Esophagus squamous epithelium (tissue), 5 donors: Measurements from ENCODE around the gene ASIC2. TPM values are rescaled to one million over a fixed set of nuclear protein-coding genes. Genes with fewer than 3 reads are reported as not detected.

ENCODE experiments used
- DNase-seq: peaks from one replicate; lab custom pipeline; 2025; lab: John Stamatoyannopoulos, UW
- H3K27ac ChIP-seq, 4 donors: fragments of 200-600 bp; sonication (generic); one replicate each; pipeline ENCODE4 v1.5.1; 2016 to 2019; ENCODE audit warnings: mild to moderate bottlenecking in 1 of 4
- H3K27me3 ChIP-seq, 4 donors: fragments of 200-600 bp; sonication (generic); 1 replicate in 3 of 4; 2 replicates in 1 of 4; pipeline versions ENCODE4 v1.5.1 to v1.6.0; 2017 to 2021; ENCODE audit warnings: antibody characterized with exemption in 1 of 4
- H3K36me3 ChIP-seq, 3 donors: fragments of 200-600 bp; sonication (generic); one replicate each; pipeline ENCODE4 v1.5.1; 2016 to 2019
- H3K4me1 ChIP-seq, 3 donors: fragments of 200-600 bp; sonication (generic); one replicate each; pipeline ENCODE4 v1.5.1; 2017 to 2019
- H3K4me3 ChIP-seq, 4 donors: fragments of 200-600 bp; sonication (generic); 1 replicate in 3 of 4; 2 replicates in 1 of 4; pipeline ENCODE4 v1.5.1; 2016 to 2019; ENCODE audit warnings: mild to moderate bottlenecking in 2 of 4, moderate library complexity in 1 of 4
- H3K9me3 ChIP-seq, 3 donors: fragments of 200-600 bp; sonication (generic); one replicate each; pipeline ENCODE4 v1.5.1; 2016 to 2019
- CTCF ChIP-seq, 6 experiments: fragments of 450-650 bp in 4 of 6; fragments of 200-600 bp in 2 of 6; sonication (generic) in 2 of 6; IDR thresholded peaks; one replicate each; pipeline ENCODE4 v1.5.1; 2016 to 2019; ENCODE audit warnings: antibody characterized with exemption in 6 of 6, mild to moderate bottlenecking in 4 of 6, moderate library complexity in 4 of 6
- POLR2A ChIP-seq, 4 donors: fragments of 450-650 bp; IDR thresholded peaks; one replicate each; pipeline ENCODE4 v1.6.1; 2017; ENCODE audit warnings: antibody characterized with exemption in 4 of 4, mild to moderate bottlenecking in 4 of 4, moderate library complexity in 3 of 4
- WGBS, 2 donors: methylation state at CpG; one replicate each; pipeline ENCODE4 v1.1.5; 2018; 5-methylcytosine and 5-hydroxymethylcytosine counted together
- intact Hi-C: fragments of 100-400 bp; cut with DNase I; formaldehyde crosslinking; loops from one replicate; pipeline ENCODE4 v1.15.0; 2022
- total RNA-seq, 4 donors: library from RNA; depleted of rRNA; stranded (reverse); fragments of >200 nt; gene quantifications; one replicate each; pipeline ENCODE4 v1.1.0, GENCODE V29; 2016
- donor health status: DM: yes; HTN: yes; CAD: no.

Gene ASIC2
- total RNA-seq, 4 donors from 2014 or later = 0.29 TPM; not detected in 3

DNA sequence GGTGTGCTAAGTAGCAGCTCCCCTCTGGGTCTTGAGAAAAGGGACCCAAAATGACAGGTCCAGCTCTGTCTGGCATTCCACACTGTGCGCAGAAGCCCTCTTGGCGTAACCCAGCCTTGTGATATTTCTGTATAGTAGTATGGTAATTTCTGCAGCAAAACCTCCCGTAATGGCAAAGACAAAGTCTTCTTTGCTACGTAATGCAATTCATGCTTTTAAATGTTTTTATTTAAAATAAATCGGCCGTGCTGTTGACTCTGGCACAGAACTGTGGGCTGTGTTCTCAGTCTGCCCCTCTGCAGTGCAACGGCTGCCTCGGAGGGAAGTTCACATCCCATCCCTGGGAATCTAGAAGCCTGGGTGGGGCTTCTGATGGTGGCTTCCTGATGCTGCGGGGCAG lies 75.2 kb downstream of the ASIC2 start:
- H3K4me1 ChIP-seq = peaks cover 0 to 28% (median 0%) of the 10 kb centered on the region in 3 donors
- no peak for TF ChIP-seq CTCF (IDR thresholded peaks at IDR 0.05)
- no peak overlapping the region for H3K27ac ChIP-seq
- intact Hi-C loops = no loop called here
- DNase-seq = no peak
- 45 to 49% methylated on average over 7 to 9 of the region's 9 CpGs for whole genome bisulfite sequencing, 2 donors
- H3K4me3 ChIP-seq = no peak overlapping the region
- no peaks in the 10 kb centered on the region for H3K36me3 ChIP-seq
- H3K9me3 ChIP-seq = no peaks in the 10 kb centered on the region
- H3K27me3 ChIP-seq = peaks cover 0 to 78% (median 0%) of the 10 kb centered on the region in 4 donors

DNA sequence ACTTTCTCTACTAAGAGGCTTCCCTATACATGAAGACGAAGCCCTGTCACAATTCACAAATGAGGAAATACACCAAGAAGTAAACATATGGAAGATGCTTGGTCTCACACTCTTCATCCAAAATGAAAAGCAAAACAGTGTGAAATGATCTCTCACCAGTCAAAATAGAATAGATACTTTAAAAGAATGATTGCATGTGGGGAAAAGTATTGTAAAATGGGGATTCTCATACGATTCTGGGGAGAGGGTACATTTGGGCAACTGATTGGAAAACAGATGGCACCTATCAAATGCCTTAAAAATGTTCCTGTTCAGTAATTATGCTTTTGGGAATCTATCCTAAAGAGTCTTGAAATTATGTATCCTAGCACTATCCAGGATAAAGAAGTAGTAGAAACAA lies 78.1 kb downstream of the ASIC2 start:
- DNase-seq = no peak
- Histone ChIP-seq H3K4me1 (peaks cover 0 to 24% (median 0%) of the 10 kb centered on the region in 3 donors), H3K27me3 (peaks cover 0 to 97% (median 0%) of the 10 kb centered on the region in 4 donors)

GRCh38 chr17:33210285-33210684 lies 82.8 kb downstream of the ASIC2 start:
- no peaks in the 10 kb centered on the region for H3K36me3 ChIP-seq
- H3K9me3 ChIP-seq = no peaks in the 10 kb centered on the region
- no peak overlapping the region for H3K27ac ChIP-seq
- TF ChIP-seq CTCF (IDR thresholded peaks at IDR 0.05) = no peak
- no peak for TF ChIP-seq POLR2A (IDR thresholded peaks at IDR 0.05)
- intact Hi-C loops = no loop called here
- peaks cover 0 to 86% (median 0%) of the 10 kb centered on the region in 4 donors for H3K27me3 ChIP-seq
- H3K4me3 ChIP-seq = no peak overlapping the region
- no peak for DNase-seq
- no peaks in the 10 kb centered on the region for H3K4me1 ChIP-seq
- WGBS, 2 donors = 77 to 89% methylated on average over 1 to 2 of the region's 2 CpGs

More for the DNA sequence above, 78.1 kb downstream of the ASIC2 start:
- Histone ChIP-seq H3K36me3 (no peaks in the 10 kb centered on the region), H3K27ac (no peak overlapping the region), H3K9me3 (no peaks in the 10 kb centered on the region), H3K4me3 (no peak overlapping the region)
- TF ChIP-seq CTCF (IDR thresholded peaks at IDR 0.05) (no peak), POLR2A (IDR thresholded peaks at IDR 0.05) (no peak)
- 50 to 62% methylated on average over 2 of the region's 2 CpGs for WGBS, 2 donors
- intact Hi-C loops = no loop called here

- Histone ChIP-seq H3K9me3 (no peaks in the 10 kb centered on the region), H3K4me1 (no peaks in the 10 kb centered on the region), H3K27ac (no peak overlapping the region), H3K27me3 (peaks cover 0 to 87% (median 0%) of the 10 kb centered on the region in 4 donors), H3K36me3 (no peaks in the 10 kb centered on the region), H3K4me3 (no peak overlapping the region)
- WGBS, 2 donors = 42 to 54% methylated on average over 2 of the region's 2 CpGs
- intact Hi-C loops = no loop called here
- TF ChIP-seq POLR2A (IDR thresholded peaks at IDR 0.05) (no peak), CTCF (IDR thresholded peaks at IDR 0.05) (no peak)
- DNase-seq = no peak
These were observed 83.4 kb downstream of the ASIC2 start for GRCh38 chr17:33209671-33210070.

DNA sequence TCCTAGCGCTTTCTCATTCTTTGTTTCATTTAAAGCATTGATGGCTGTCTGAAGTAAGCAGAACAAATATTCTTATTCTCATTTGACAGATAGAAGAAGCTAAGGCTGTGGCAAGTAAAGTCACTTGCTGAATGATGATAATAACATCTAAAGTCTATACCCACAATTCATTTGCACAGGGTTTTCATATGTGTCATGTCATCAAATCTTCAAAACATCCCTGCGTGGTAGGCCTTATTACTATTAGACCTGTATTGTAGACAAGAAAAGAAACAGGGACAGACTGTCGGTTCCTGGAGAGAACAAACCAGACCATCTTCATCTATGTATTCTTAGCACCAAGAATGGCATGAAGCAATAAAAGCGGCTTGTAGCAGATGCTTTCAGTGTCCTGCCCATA lies 85.9 kb downstream of the ASIC2 start:
- DNase-seq = no peak
- Histone ChIP-seq H3K4me1 (no peaks in the 10 kb centered on the region), H3K27me3 (peaks cover 0 to 88% (median 0%) of the 10 kb centered on the region in 4 donors), H3K27ac (no peak overlapping the region), H3K4me3 (no peak overlapping the region), H3K36me3 (no peaks in the 10 kb centered on the region), H3K9me3 (no peaks in the 10 kb centered on the region)
- TF ChIP-seq CTCF (IDR thresholded peaks at IDR 0.05) = no peak
- no peak for TF ChIP-seq POLR2A (IDR thresholded peaks at IDR 0.05)
- 90 to 94% methylated on average over 4 of the region's 4 CpGs for WGBS, 2 donors
- intact Hi-C loops = no loop called here
